ENCODE results near the gene B4GALNT1. TPM values are rescaled to one million over a fixed set of nuclear protein-coding genes. Genes with fewer than 3 reads are reported as not detected.
A peak's percentile ranks its signal among the peaks of the same experiment; 100 is the strongest.

The B4GALNT1 gene
- total RNA-seq, 2 experiments from 2014 or later = 0.84 to 0.99 TPM

GRCh38 chr12:57624441-57625220 lies 8.4 kb downstream of the B4GALNT1 start:
- Mint-ChIP-seq H3K4me1 (ENCODE audit: low read depth) (peaks cover 30% of the 10 kb centered on the region), H3K36me3 (ENCODE audit: low read depth) (no peaks in the 10 kb centered on the region), H3K9me3 (ENCODE audit: insufficient read depth) (no peaks in the 10 kb centered on the region), H3K4me3 (no peak overlapping the region), H3K27ac (no peak overlapping the region), H3K27me3 (ENCODE audit: low read depth) (peaks cover 93% of the 10 kb centered on the region)
- DNase-seq = no peak
- ChIA-PET CTCF (interaction anchor here (1.7 to 4.3 kb wide), 2 partner anchors 41 to 166 kb away, joined by 4 to 22 read pairs; no protein-coding TSS in a partner anchor), POLR2A (no interaction called here)
- no peak for ATAC-seq

- DNase-seq (no peak), ATAC-seq (no peak)
- Mint-ChIP-seq H3K27me3 (ENCODE audit: low read depth) (peaks cover 94% of the 10 kb centered on the region), H3K4me1 (ENCODE audit: low read depth) (peaks cover 34% of the 10 kb centered on the region), H3K27ac (no peak overlapping the region), H3K4me3 (no peak overlapping the region), H3K9me3 (ENCODE audit: insufficient read depth) (no peaks in the 10 kb centered on the region), H3K36me3 (ENCODE audit: low read depth) (no peaks in the 10 kb centered on the region)
- ChIA-PET POLR2A (no interaction called here), CTCF (interaction anchor here (1.7 to 4.3 kb wide), 2 partner anchors 41 to 165 kb away, joined by 4 to 22 read pairs; no protein-coding TSS in a partner anchor)
Observed at GRCh38 chr12:57623811-57624390, 9.1 kb downstream of the B4GALNT1 start.

GRCh38 chr12:57623385-57623784 lies 9.6 kb downstream of the B4GALNT1 start:
- DNase-seq (no peak), ATAC-seq (no peak)
- peaks cover 35% of the 10 kb centered on the region for H3K4me1 Mint-ChIP-seq (ENCODE audit: low read depth)
- H3K27me3 Mint-ChIP-seq (ENCODE audit: low read depth) = peaks cover 92% of the 10 kb centered on the region
- H3K36me3 Mint-ChIP-seq (ENCODE audit: low read depth) = no peaks in the 10 kb centered on the region
- no peaks in the 10 kb centered on the region for H3K9me3 Mint-ChIP-seq (ENCODE audit: insufficient read depth)
- H3K27ac Mint-ChIP-seq = no peak overlapping the region
- ChIA-PET CTCF (interaction anchor here (1.4 to 4.8 kb wide), 4 partner anchors 20 to 49 kb away, joined by 4 to 87 read pairs (median 14); no protein-coding TSS in a partner anchor), POLR2A (no interaction called here)
- no peak overlapping the region for H3K4me3 Mint-ChIP-seq

DNA sequence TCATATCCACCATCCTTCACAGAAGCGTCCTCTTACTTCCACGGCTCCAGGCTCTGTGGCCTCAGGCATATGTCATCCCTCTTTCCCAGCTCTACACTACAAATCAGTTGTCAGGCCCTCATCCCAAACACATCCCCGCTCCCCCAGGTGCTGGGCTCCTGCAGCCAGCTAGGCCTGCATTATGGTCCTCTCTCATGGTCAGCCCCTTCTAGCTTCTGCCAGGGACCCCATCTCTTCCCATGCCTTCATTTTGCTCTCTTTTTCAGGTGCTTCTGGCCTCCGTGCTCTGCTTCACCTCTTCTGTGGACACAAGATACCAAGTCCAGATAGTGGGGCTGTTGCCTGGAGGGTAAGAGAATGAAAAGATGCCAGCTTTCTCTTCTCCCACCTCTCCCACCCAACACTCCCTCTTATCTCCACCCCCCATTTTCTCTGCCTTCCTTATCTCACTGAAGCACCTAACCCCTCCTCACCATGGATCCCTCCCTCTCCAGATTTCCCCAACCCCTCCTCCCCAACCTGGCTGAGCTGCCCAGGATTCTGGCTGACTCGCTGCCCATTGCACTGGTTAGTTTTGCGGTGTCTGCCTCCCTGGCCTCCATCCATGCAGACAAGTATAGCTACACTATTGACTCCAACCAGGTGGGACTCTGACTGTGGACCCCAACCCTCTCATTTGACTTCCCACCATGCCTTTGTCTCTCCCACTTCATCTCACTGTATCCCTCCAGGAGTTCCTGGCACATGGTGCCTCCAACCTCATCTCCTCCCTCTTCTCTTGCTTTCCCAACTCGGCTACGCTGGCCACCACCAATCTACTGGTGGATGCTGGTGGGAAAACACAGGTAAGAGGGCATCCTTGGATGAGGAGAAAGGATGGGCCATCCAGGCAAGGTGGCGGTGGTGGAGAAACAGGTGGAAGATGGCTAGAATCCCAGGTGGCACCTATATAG lies 10.4 kb downstream of the B4GALNT1 start:
- no peaks in the 10 kb centered on the region for H3K36me3 Mint-ChIP-seq (ENCODE audit: low read depth)
- DNase-seq (no peak), ATAC-seq (no peak)
- H3K9me3 Mint-ChIP-seq (ENCODE audit: insufficient read depth) = no peaks in the 10 kb centered on the region
- H3K27me3 Mint-ChIP-seq (ENCODE audit: low read depth) = peaks cover 93% of the 10 kb centered on the region
- POLR2A ChIA-PET = no interaction called here
- peaks cover 32% of the 10 kb centered on the region for H3K4me1 Mint-ChIP-seq (ENCODE audit: low read depth)
- no peak overlapping the region for H3K27ac Mint-ChIP-seq
- no peak overlapping the region for H3K4me3 Mint-ChIP-seq
- CTCF ChIA-PET = interaction anchor here (0.8 to 4.8 kb wide), 14 partner anchors 8 to 165 kb away, joined by 3 to 87 read pairs (median 3); partner anchors contain the start of genes ARHGEF25 and PIP4K2C

GRCh38 chr12:57621497-57622292 lies 11.3 kb downstream of the B4GALNT1 start:
- peak; percentile 77 for ATAC-seq
- peaks cover 30% of the 10 kb centered on the region for H3K4me1 Mint-ChIP-seq (ENCODE audit: low read depth)
- H3K36me3 Mint-ChIP-seq (ENCODE audit: low read depth) = no peaks in the 10 kb centered on the region
- peak; percentile 64 for DNase-seq
- ChIA-PET CTCF (interaction anchor here (0.7 to 4.8 kb wide), 23 partner anchors 9 to 164 kb away, joined by 3 to 87 read pairs (median 4); partner anchors contain the start of genes ARHGEF25 and PIP4K2C), POLR2A (interaction anchor here (0.7 to 2.1 kb wide), 2 partner anchors 30 to 139 kb away, joined by 3 to 12 read pairs; partner anchors contain the start of gene PIP4K2C)
- H3K9me3 Mint-ChIP-seq (ENCODE audit: insufficient read depth) = no peaks in the 10 kb centered on the region
- peak overlapping the region; percentile 63 for H3K4me3 Mint-ChIP-seq
- H3K27me3 Mint-ChIP-seq (ENCODE audit: low read depth) = peaks cover 94% of the 10 kb centered on the region
- H3K27ac Mint-ChIP-seq = no peak overlapping the region

DNA sequence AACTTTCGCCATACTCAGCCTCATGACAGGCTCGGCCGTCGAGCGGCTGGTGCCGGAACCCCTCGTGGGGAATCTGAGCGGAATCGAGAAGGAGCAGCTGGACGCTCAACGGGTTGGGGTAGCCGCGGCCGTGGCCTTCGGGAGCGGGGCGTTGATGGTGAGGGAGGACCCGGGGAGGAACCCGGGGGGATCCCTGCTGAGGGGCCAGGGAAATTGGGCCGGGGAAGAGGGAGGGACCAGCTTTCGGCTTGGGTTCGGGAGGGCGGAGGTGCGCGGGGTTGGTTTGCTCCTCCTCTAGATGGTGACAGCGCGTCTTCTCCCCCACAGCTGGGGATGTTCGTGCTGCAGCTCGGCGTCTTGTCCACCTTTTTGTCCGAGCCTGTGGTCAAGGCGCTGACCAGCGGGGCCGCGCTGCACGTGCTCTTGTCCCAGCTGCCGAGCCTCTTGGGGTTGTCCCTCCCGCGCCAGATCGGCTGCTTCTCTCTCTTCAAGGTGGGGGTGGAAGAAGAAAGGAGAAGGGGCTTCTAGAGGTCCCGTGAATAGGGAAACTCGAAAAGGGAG lies 12.0 kb downstream of the B4GALNT1 start:
- DNase-seq (no peak), ATAC-seq (peak; percentile 34)
- ChIA-PET CTCF (interaction anchor here (0.7 to 4.8 kb wide), 16 partner anchors 9 to 162 kb away, joined by 3 to 87 read pairs (median 7); partner anchors contain the start of genes ARHGEF25, B4GALNT1, GLI1 and PIP4K2C), POLR2A (interaction anchor here (0.7 to 2.1 kb wide), 3 partner anchors 16 to 139 kb away, joined by 3 to 12 read pairs (median 3); partner anchors contain the start of gene PIP4K2C)
- no peak overlapping the region for H3K27ac Mint-ChIP-seq
- H3K9me3 Mint-ChIP-seq (ENCODE audit: insufficient read depth) = no peaks in the 10 kb centered on the region
- H3K4me1 Mint-ChIP-seq (ENCODE audit: low read depth) = peaks cover 30% of the 10 kb centered on the region
- peaks cover 93% of the 10 kb centered on the region for H3K27me3 Mint-ChIP-seq (ENCODE audit: low read depth)
- no peaks in the 10 kb centered on the region for H3K36me3 Mint-ChIP-seq (ENCODE audit: low read depth)
- peak overlapping the region; percentile 63 for H3K4me3 Mint-ChIP-seq

DNA sequence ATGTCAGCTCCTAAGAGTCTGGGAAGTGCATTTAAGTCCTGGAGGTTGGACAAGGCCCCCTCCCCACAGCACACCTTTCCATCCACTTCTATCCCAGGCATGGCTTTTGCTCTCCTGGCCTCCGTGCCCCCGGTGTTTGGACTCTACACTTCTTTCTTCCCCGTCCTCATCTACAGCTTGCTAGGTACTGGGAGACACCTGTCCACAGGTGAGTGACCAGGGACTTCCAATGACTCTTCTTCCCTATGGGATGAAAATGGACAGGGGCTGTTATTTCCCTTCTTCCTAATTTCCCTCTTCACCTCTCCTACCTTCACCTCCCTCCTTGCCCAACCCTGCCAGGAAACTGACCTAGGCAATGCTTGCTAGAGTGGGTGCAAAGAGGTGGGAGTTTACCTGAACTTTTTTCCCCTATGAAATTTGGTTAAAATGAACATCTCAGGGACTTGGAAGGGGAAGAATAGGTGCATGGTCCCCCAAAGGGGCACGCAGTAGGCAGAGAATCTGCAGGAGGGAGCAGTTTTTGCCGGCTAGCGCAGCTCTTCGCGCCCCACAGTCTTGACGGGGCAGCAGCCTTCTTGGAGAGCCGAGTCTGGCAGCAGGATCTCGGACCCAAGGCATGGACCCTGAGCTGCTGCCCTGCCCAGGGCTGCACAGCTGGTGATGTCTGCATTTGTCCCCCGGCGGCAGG lies 12.6 kb downstream of the B4GALNT1 start:
- no peak overlapping the region for H3K27ac Mint-ChIP-seq
- CTCF ChIA-PET = interaction anchor here (0.7 to 4.8 kb wide), 16 partner anchors 8 to 161 kb away, joined by 3 to 87 read pairs (median 7); partner anchors contain the start of genes ARHGEF25, B4GALNT1, GLI1 and PIP4K2C
- no peaks in the 10 kb centered on the region for H3K36me3 Mint-ChIP-seq (ENCODE audit: low read depth)
- H3K4me1 Mint-ChIP-seq (ENCODE audit: low read depth) = peaks cover 30% of the 10 kb centered on the region
- H3K9me3 Mint-ChIP-seq (ENCODE audit: insufficient read depth) = no peaks in the 10 kb centered on the region
- peak overlapping the region; percentile 63 for H3K4me3 Mint-ChIP-seq
- POLR2A ChIA-PET = interaction anchor here (0.7 to 2.1 kb wide), 4 partner anchors 10 to 138 kb away, joined by 3 to 12 read pairs (median 4); partner anchors contain the start of genes ARHGEF25 and PIP4K2C
- DNase-seq = no peak
- peaks cover 93% of the 10 kb centered on the region for H3K27me3 Mint-ChIP-seq (ENCODE audit: low read depth)
- no peak for ATAC-seq

- DNase-seq = peak; percentile 38
- Mint-ChIP-seq H3K4me3 (no peak overlapping the region), H3K36me3 (ENCODE audit: low read depth) (no peaks in the 10 kb centered on the region), H3K27me3 (ENCODE audit: low read depth) (peaks cover 94% of the 10 kb centered on the region), H3K27ac (no peak overlapping the region), H3K9me3 (ENCODE audit: insufficient read depth) (no peaks in the 10 kb centered on the region), H3K4me1 (ENCODE audit: low read depth) (peaks cover 30% of the 10 kb centered on the region)
- CTCF ChIA-PET = interaction anchor here (0.8 to 4.8 kb wide), 8 partner anchors 8 to 161 kb away, joined by 3 to 87 read pairs (median 9); partner anchors contain the start of genes B4GALNT1, GLI1 and PIP4K2C
- POLR2A ChIA-PET = interaction anchor here (1.6 to 2.1 kb wide), 2 partner anchors 9 to 28 kb away, joined by 4 to 12 read pairs; partner anchors contain the start of genes ARHGEF25 and PIP4K2C
- ATAC-seq = peak; percentile 37
Observed at GRCh38 chr12:57619434-57620244, 13.4 kb downstream of the B4GALNT1 start.

DNA sequence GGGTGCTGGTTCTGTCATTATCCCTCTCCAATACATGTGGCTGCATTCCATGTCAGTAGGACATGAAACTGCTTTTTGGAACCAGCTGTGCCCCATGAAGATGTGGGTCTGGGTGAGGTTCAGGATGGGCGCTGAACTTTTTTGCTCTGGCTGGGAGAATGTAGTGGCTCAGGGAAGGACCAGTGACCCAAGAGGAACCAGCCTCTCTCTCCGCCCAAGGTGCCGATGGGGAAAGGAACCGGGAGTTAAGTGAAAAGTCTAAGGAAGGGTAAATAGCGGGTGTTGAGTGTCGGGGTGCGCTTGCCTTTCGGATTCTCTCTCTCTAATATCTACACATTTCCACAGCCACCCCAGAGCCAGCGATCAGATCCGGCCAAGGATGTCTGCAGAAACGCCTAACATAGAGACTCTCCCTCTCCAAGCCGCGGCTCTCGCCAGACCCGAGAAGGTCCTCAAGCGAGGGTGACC lies 14.0 kb downstream of the B4GALNT1 start:
- no peak for ATAC-seq
- CTCF ChIA-PET = interaction anchor here (0.8 to 4.8 kb wide), 5 partner anchors 9 to 160 kb away, joined by 3 to 87 read pairs (median 8); partner anchors contain the start of genes B4GALNT1 and GLI1
- Mint-ChIP-seq H3K4me1 (ENCODE audit: low read depth) (peaks cover 32% of the 10 kb centered on the region), H3K27me3 (ENCODE audit: low read depth) (peaks cover 95% of the 10 kb centered on the region), H3K4me3 (no peak overlapping the region), H3K9me3 (ENCODE audit: insufficient read depth) (no peaks in the 10 kb centered on the region), H3K36me3 (ENCODE audit: low read depth) (no peaks in the 10 kb centered on the region), H3K27ac (no peak overlapping the region)
- no peak for DNase-seq
- POLR2A ChIA-PET = interaction anchor here (1.6 to 2.1 kb wide), 2 partner anchors 8 to 28 kb away, joined by 4 to 12 read pairs; partner anchors contain the start of genes ARHGEF25 and PIP4K2C
